ENCODE data around the gene FAM120C. TPM values are rescaled to one million over a fixed set of nuclear protein-coding genes. Genes with fewer than 3 reads are reported as not detected.

The FAM120C gene
- total RNA-seq, 4 donors from 2014 or later: 5.0 to 15.6 (median 14.5) TPM

- Histone ChIP-seq H3K27ac (no peak overlapping the region), H3K4me1 (peaks cover 0 to 11% of the 10 kb centered on the region in 2 donors), H3K9me3 (no peaks in the 10 kb centered on the region), H3K36me3 (no peaks in the 10 kb centered on the region), H3K27me3 (no peaks in the 10 kb centered on the region), H3K4me3 (replicated peaks in 1 of 3) (no peak overlapping the region)
- TF ChIP-seq POLR2A (IDR thresholded peaks at IDR 0.05): no peak
- TF ChIP-seq, protein P1, sequence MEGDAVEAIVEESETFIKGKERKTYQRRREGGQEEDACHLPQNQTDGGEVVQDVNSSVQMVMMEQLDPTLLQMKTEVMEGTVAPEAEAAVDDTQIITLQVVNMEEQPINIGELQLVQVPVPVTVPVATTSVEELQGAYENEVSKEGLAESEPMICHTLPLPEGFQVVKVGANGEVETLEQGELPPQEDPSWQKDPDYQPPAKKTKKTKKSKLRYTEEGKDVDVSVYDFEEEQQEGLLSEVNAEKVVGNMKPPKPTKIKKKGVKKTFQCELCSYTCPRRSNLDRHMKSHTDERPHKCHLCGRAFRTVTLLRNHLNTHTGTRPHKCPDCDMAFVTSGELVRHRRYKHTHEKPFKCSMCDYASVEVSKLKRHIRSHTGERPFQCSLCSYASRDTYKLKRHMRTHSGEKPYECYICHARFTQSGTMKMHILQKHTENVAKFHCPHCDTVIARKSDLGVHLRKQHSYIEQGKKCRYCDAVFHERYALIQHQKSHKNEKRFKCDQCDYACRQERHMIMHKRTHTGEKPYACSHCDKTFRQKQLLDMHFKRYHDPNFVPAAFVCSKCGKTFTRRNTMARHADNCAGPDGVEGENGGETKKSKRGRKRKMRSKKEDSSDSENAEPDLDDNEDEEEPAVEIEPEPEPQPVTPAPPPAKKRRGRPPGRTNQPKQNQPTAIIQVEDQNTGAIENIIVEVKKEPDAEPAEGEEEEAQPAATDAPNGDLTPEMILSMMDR (IDR thresholded peaks at IDR 0.05): no peak
- no peak for DNase-seq
- intact Hi-C loops (cut with DNase I): no loop called here
- WGBS, 2 donors: 82 to 90% methylated on average over 3 of the region's 3 CpGs
These were observed 5.7 kb downstream of the FAM120C start for GRCh38 chrX:54177306-54177705.

GRCh38 chrX:54173791-54174190 lies 9.3 kb downstream of the FAM120C start:
- WGBS, 2 donors: 66 to 100% methylated on average over 1 to 3 of the region's 3 CpGs
- Histone ChIP-seq H3K27ac (no peak overlapping the region), H3K9me3 (no peaks in the 10 kb centered on the region), H3K4me3 (replicated peaks in 1 of 3) (no peak overlapping the region), H3K36me3 (no peaks in the 10 kb centered on the region), H3K27me3 (no peaks in the 10 kb centered on the region), H3K4me1 (peaks cover 0 to 3% of the 10 kb centered on the region in 2 donors)
- TF ChIP-seq POLR2A (IDR thresholded peaks at IDR 0.05): no peak
- TF ChIP-seq, protein P1 (IDR thresholded peaks at IDR 0.05): no peak
- intact Hi-C loops (cut with DNase I): no loop called here
- DNase-seq: no peak

- no peaks in the 10 kb centered on the region for H3K9me3 ChIP-seq
- intact Hi-C loops (cut with DNase I): no loop called here
- DNase-seq: no peak
- no peak overlapping the region for H3K27ac ChIP-seq
- WGBS, 2 donors: 89 to 96% methylated on average over 3 of the region's 3 CpGs
- H3K4me1 ChIP-seq: no peaks in the 10 kb centered on the region
- no peak overlapping the region for H3K4me3 ChIP-seq (replicated peaks in 1 of 3)
- no peaks in the 10 kb centered on the region for H3K36me3 ChIP-seq
- TF ChIP-seq POLR2A (IDR thresholded peaks at IDR 0.05): no peak
- TF ChIP-seq, protein P1 (IDR thresholded peaks at IDR 0.05): no peak
- H3K27me3 ChIP-seq: no peaks in the 10 kb centered on the region
These were observed 10.6 kb downstream of the FAM120C start for GRCh38 chrX:54172455-54172854.

DNA sequence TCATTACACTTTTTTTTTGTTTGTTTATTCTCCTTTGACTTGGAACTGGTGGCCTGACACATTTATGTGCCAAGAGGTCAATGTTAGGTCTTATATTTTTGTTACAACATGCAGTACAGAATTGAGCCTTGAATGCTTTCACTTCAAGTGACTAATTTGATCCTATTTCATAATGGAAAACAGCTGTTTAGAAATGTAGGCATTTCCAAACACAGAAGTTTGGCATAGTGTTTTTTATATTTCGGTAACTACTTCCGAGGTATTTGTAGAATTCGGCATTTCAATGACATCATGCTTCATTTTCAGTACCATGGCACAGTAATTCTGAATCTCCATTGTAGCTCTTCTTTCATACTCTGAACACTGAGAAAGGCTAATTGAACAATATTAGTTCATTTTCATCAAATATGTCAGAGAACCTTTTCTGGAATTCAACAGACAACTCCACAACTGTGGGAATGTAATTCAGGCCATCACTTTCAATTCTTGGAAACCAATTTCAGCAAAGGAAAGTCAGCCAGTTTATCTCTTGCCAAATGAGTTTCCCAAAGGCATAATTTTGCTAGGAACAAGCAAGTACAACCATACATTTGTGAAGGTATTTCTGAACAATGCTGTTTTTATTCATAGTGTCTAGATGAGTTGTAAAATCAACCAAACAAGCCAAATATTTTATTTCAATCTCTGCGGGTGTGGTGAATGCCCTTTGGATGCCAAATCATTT lies 11.4 kb downstream of the FAM120C start:
- no peak overlapping the region for H3K4me3 ChIP-seq (replicated peaks in 1 of 3)
- H3K27me3 ChIP-seq: no peaks in the 10 kb centered on the region
- no peaks in the 10 kb centered on the region for H3K36me3 ChIP-seq
- TF ChIP-seq POLR2A (IDR thresholded peaks at IDR 0.05): no peak
- TF ChIP-seq, protein P1 (IDR thresholded peaks at IDR 0.05): no peak
- no peaks in the 10 kb centered on the region for H3K9me3 ChIP-seq
- no peaks in the 10 kb centered on the region for H3K4me1 ChIP-seq
- no peak for DNase-seq
- intact Hi-C loops (cut with DNase I): no loop called here
- H3K27ac ChIP-seq: no peak overlapping the region
- WGBS, 2 donors: 74 to 87% methylated on average over 4 of the region's 4 CpGs

GRCh38 chrX:54171091-54171490 lies 12.0 kb downstream of the FAM120C start:
- TF ChIP-seq, protein P1 (IDR thresholded peaks at IDR 0.05): no peak
- Histone ChIP-seq H3K27me3 (no peaks in the 10 kb centered on the region), H3K4me1 (no peaks in the 10 kb centered on the region), H3K9me3 (no peaks in the 10 kb centered on the region), H3K4me3 (replicated peaks in 1 of 3) (no peak overlapping the region), H3K27ac (no peak overlapping the region), H3K36me3 (no peaks in the 10 kb centered on the region)
- DNase-seq: no peak
- intact Hi-C loops (cut with DNase I): no loop called here

Measured in thyroid gland (tissue), 4 donors.